HEK293 (cell line): Measurements from ENCODE around the gene HMX3.

Experiments
- CTCF ChIA-PET: fragments of 350-600 bp; formaldehyde crosslinking; extraction: SDS; loops from one replicate; lab custom pipeline; 2021; ENCODE audit warnings: antibody characterized with exemption; lab: Yijun Ruan, JAX
- POLR2A ChIA-PET: fragments of 300-600 bp; formaldehyde crosslinking; extraction: SDS; loops from one replicate; lab custom pipeline; 2020; ENCODE audit warnings: antibody characterized with exemption, inconsistent platforms; lab: Yijun Ruan, JAX
- H3K27ac ChIP-seq: fragments of 200-500 bp; sonication (Bioruptor generic); 2 replicates; pipeline ENCODE4 v1.5.1; 2014; ENCODE audit warnings: low read depth, low read length, control low read depth, inconsistent platforms; ENCODE audit errors: extremely low read depth
- H3K36me3 ChIP-seq, 2 experiments: fragments of 200-500 bp in 1 of 2; sonication (Bioruptor generic) in 1 of 2; 1 replicate in 1 of 2; 2 replicates in 1 of 2; pipeline ENCODE4 v1.5.1; 2014 to 2017; ENCODE audit warnings: inconsistent platforms in 2 of 2, low read length in 2 of 2; ENCODE audit not compliant: control insufficient read depth in 2 of 2, insufficient read depth in 1 of 2
- H3K4me1 ChIP-seq: fragments of 200-500 bp; sonication (Bioruptor generic); 2 replicates; pipeline ENCODE4 v1.5.1; 2014; ENCODE audit warnings: mild to moderate bottlenecking, low read length, inconsistent platforms; ENCODE audit not compliant: control insufficient read depth, insufficient read depth
- H3K4me3 ChIP-seq: 2 replicates; pipeline ENCODE4 v1.5.1; 2011; ENCODE audit warnings: low read depth, mild to moderate bottlenecking, control low read depth, low read length, moderate library complexity
- H3K9me3 ChIP-seq: fragments of 200-500 bp; sonication (Bioruptor generic); 2 replicates; pipeline ENCODE4 v1.5.1; 2014; ENCODE audit warnings: low read depth, low read length, inconsistent platforms; ENCODE audit not compliant: control insufficient read depth, insufficient read depth
- INSM2 ChIP-seq: fragments of 450-650 bp; formaldehyde crosslinking; IDR thresholded peaks from 2 replicates; pipeline ENCODE4 v1.5.1; 2016; ENCODE audit warnings: missing biosample characterization, missing genetic modification characterization
- KLF7 ChIP-seq: fragments of 450-650 bp; formaldehyde crosslinking; IDR thresholded peaks from 2 replicates; pipeline ENCODE4 v1.5.1; 2016; ENCODE audit warnings: missing biosample characterization, missing genetic modification characterization, borderline replicate concordance
- OSR2 ChIP-seq: fragments of 450-650 bp; formaldehyde crosslinking; IDR thresholded peaks from 2 replicates; pipeline ENCODE4 v1.5.1; 2016; ENCODE audit warnings: missing biosample characterization, missing genetic modification characterization
- PRDM1 ChIP-seq: fragments of 450-650 bp; formaldehyde crosslinking; IDR thresholded peaks from 2 replicates; pipeline ENCODE4; 2016; ENCODE audit warnings: missing biosample characterization, missing genetic modification characterization
- SALL2 ChIP-seq: fragments of 450-650 bp; formaldehyde crosslinking; IDR thresholded peaks from 2 replicates; pipeline ENCODE4 v1.5.0; 2017; ENCODE audit warnings: missing biosample characterization, mild to moderate bottlenecking, missing genetic modification characterization, borderline replicate concordance
- SCRT2 ChIP-seq: fragments of 450-650 bp; formaldehyde crosslinking; IDR thresholded peaks from 2 replicates; pipeline ENCODE4 v1.5.1; 2016; ENCODE audit warnings: missing biosample characterization, missing genetic modification characterization
- ZEB2 ChIP-seq: fragments of 450-650 bp; formaldehyde crosslinking; IDR thresholded peaks from 2 replicates; pipeline ENCODE4 v1.5.1; 2016; ENCODE audit warnings: missing biosample characterization, missing genetic modification characterization
- ZFHX2 ChIP-seq: fragments of 450-650 bp; formaldehyde crosslinking; conservative IDR thresholded peaks from 2 replicates; pipeline ENCODE4 v1.5.1; 2016; ENCODE audit warnings: missing biosample characterization, missing genetic modification characterization
- ZNF112 ChIP-seq: fragments of 450-650 bp; formaldehyde crosslinking; IDR thresholded peaks from 2 replicates; pipeline ENCODE4 v1.5.0; 2017; ENCODE audit warnings: missing biosample characterization, missing genetic modification characterization
- ZNF169 ChIP-seq: fragments of 450-650 bp; formaldehyde crosslinking; IDR thresholded peaks from 2 replicates; pipeline ENCODE4 v1.5.1; 2016; ENCODE audit warnings: missing biosample characterization, missing genetic modification characterization
- ZNF2 ChIP-seq: fragments of 450-650 bp; formaldehyde crosslinking; IDR thresholded peaks from 2 replicates; pipeline ENCODE4 v1.5.1; 2016; ENCODE audit warnings: missing biosample characterization, missing genetic modification characterization
- ZNF341 ChIP-seq: fragments of 450-650 bp; formaldehyde crosslinking; IDR thresholded peaks from 2 replicates; pipeline ENCODE4; 2016; ENCODE audit warnings: low read depth, missing biosample characterization, missing genetic modification characterization
- ZNF350 ChIP-seq: fragments of 450-650 bp; formaldehyde crosslinking; IDR thresholded peaks from 2 replicates; pipeline ENCODE4 v1.5.0; 2017; ENCODE audit warnings: missing biosample characterization, mild to moderate bottlenecking, missing genetic modification characterization
- ZNF394 ChIP-seq: fragments of 450-650 bp; formaldehyde crosslinking; IDR thresholded peaks from 2 replicates; pipeline ENCODE4 v1.5.1; 2016; ENCODE audit warnings: missing biosample characterization, missing genetic modification characterization, mild to moderate bottlenecking, moderate library complexity, borderline replicate concordance
- ZNF449 ChIP-seq: fragments of 450-650 bp; formaldehyde crosslinking; IDR thresholded peaks from 2 replicates; pipeline ENCODE4 v1.5.1; 2017; ENCODE audit warnings: missing biosample characterization, mild to moderate bottlenecking, missing genetic modification characterization, moderate library complexity
- ZNF544 ChIP-seq: fragments of 450-650 bp; formaldehyde crosslinking; IDR thresholded peaks from 2 replicates; pipeline ENCODE4 v1.5.0; 2017; ENCODE audit warnings: missing biosample characterization, missing genetic modification characterization
- ZNF596 ChIP-seq: fragments of 450-650 bp; IDR thresholded peaks from 2 replicates; pipeline ENCODE4 v1.5.0; 2018; ENCODE audit warnings: missing biosample characterization, mild to moderate bottlenecking, missing genetic modification characterization, moderate library complexity
- ZNF600 ChIP-seq: fragments of 450-650 bp; formaldehyde crosslinking; IDR thresholded peaks from 2 replicates; pipeline ENCODE4 v1.5.1; 2016; ENCODE audit warnings: missing biosample characterization, missing genetic modification characterization
- ZNF610 ChIP-seq: fragments of 450-650 bp; formaldehyde crosslinking; IDR thresholded peaks from 2 replicates; pipeline ENCODE4 v1.5.1; 2016; ENCODE audit warnings: missing biosample characterization, missing genetic modification characterization, borderline replicate concordance
- ZNF626 ChIP-seq: fragments of 450-650 bp; sonication (Bioruptor Pico); formaldehyde crosslinking; IDR thresholded peaks from 2 replicates; pipeline ENCODE4 v1.5.1; 2018; ENCODE audit warnings: missing biosample characterization, missing genetic modification characterization, inconsistent platforms
- ZNF654 ChIP-seq: fragments of 450-650 bp; formaldehyde crosslinking; IDR thresholded peaks from 2 replicates; pipeline ENCODE4 v1.5.1; 2016; ENCODE audit warnings: low read depth, missing biosample characterization, missing genetic modification characterization
- TF ChIP-seq, protein P1 (sequence below): fragments of 450-650 bp; formaldehyde crosslinking; IDR thresholded peaks from 2 replicates; pipeline ENCODE4 v1.5.1; 2017; ENCODE audit warnings: missing biosample characterization, missing genetic modification characterization
- TF ChIP-seq, protein P2 (sequence below): fragments of 450-650 bp; formaldehyde crosslinking; IDR thresholded peaks from 2 replicates; pipeline ENCODE4 v1.5.1; 2017; ENCODE audit warnings: missing biosample characterization, missing genetic modification characterization
- TF ChIP-seq, protein P3 (sequence below): fragments of 450-650 bp; formaldehyde crosslinking; IDR thresholded peaks from 2 replicates; pipeline ENCODE4 v1.5.1; 2016; ENCODE audit warnings: missing biosample characterization, missing genetic modification characterization

The HMX3 gene

DNA sequence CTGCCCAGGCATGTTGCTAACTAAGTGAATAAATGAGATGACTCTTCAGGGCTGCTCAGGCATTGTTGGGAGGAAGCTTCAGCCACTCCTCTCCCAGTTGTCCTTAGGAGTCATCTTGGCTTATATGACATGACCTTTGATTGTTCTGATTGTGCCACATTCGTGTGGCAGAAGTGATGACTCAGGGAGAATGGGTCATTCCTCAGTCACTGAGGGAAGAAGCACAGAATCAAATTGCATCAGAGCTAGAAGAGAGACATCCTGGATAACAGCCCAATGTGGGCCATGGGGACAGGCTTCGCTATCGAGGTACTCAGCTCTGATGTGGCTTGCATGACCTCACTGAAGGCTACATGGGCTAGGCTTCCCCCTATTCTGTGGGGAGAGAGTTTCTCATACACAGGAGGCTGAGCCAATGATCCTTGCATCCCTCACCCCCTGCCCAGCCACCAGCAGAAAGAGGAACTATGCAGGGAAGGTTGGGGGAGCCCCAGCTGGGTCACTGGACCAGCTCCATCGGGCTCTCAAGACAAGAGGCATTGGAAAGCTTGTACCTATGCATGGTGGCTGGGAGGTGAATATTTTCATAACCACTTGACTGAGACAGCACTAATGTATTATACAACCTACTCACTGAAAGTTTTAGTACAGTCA, 6.0 kb upstream of the HMX3 start:
- H3K9me3 ChIP-seq = no peaks in the 10 kb centered on the region
- CTCF ChIA-PET = interaction anchor here (0.6 kb wide), 1 partner anchor 86 kb away, joined by 3 read pairs; no protein-coding TSS in a partner anchor
- no peaks in the 10 kb centered on the region for H3K4me1 ChIP-seq
- TF ChIP-seq ZNF626 (tag by site-specific recombination) (no peak), INSM2 (tag by site-specific recombination) (no peak), ZNF169 (tag by site-specific recombination) (no peak), OSR2 (tag by site-specific recombination) (no peak), ZNF394 (tag by site-specific recombination) (no peak), KLF7 (tag by site-specific recombination) (no peak), ZNF610 (tag by site-specific recombination) (no peak), ZNF350 (tag by site-specific recombination) (no peak), ZNF112 (tag by site-specific recombination) (no peak), ZNF596 (tag by site-specific recombination) (no peak), ZFHX2 (tag by site-specific recombination) (no peak), SALL2 (tag by site-specific recombination) (no peak)
- TF ChIP-seq, protein P1, sequence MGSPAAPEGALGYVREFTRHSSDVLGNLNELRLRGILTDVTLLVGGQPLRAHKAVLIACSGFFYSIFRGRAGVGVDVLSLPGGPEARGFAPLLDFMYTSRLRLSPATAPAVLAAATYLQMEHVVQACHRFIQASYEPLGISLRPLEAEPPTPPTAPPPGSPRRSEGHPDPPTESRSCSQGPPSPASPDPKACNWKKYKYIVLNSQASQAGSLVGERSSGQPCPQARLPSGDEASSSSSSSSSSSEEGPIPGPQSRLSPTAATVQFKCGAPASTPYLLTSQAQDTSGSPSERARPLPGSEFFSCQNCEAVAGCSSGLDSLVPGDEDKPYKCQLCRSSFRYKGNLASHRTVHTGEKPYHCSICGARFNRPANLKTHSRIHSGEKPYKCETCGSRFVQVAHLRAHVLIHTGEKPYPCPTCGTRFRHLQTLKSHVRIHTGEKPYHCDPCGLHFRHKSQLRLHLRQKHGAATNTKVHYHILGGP (tag by site-specific recombination) = no peak
- H3K36me3 ChIP-seq = no peaks in the 10 kb centered on the region
- POLR2A ChIA-PET = interaction anchor here (1.5 kb wide), 1 partner anchor 24 kb away, joined by 6 read pairs; the partner anchor contains the start of gene BUB3
- no peak overlapping the region for H3K4me3 ChIP-seq
- no peak overlapping the region for H3K27ac ChIP-seq

GRCh38 chr10:123132576-123133477, 2.9 kb upstream of the HMX3 start:
- Histone ChIP-seq H3K4me1 (no peaks in the 10 kb centered on the region), H3K9me3 (no peaks in the 10 kb centered on the region), H3K4me3 (peak overlapping the region; percentile 16; the same call in 1 of the 2 replicates), H3K36me3 (no peaks in the 10 kb centered on the region), H3K27ac (no peak overlapping the region)
- ChIA-PET CTCF (interaction anchor here (0.6 to 4.1 kb wide), 33 partner anchors 9 to 1220 kb away, joined by 3 to 20 read pairs (median 3); partner anchors contain the start of gene BUB3), POLR2A (interaction anchor here (0.7 to 1.0 kb wide), 2 partner anchors 19 to 21 kb away, joined by 3 to 4 read pairs; partner anchors contain the start of gene BUB3)
- TF ChIP-seq, protein P2, sequence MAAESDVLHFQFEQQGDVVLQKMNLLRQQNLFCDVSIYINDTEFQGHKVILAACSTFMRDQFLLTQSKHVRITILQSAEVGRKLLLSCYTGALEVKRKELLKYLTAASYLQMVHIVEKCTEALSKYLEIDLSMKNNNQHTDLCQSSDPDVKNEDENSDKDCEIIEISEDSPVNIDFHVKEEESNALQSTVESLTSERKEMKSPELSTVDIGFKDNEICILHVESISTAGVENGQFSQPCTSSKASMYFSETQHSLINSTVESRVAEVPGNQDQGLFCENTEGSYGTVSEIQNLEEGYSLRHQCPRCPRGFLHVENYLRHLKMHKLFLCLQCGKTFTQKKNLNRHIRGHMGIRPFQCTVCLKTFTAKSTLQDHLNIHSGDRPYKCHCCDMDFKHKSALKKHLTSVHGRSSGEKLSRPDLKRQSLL (tag by site-specific recombination) = no peak
- 0 out of 2 replicates have a peak, but pooled peaks have one; percentile 15 for TF ChIP-seq ZEB2 (tag by site-specific recombination)
- no peak for TF ChIP-seq ZNF544
- peak; percentile 23; the same call in 1 of the 2 replicates for TF ChIP-seq PRDM1 (tag by site-specific recombination)
- no peak for TF ChIP-seq ZNF449 (tag by site-specific recombination)
- TF ChIP-seq, protein P3, sequence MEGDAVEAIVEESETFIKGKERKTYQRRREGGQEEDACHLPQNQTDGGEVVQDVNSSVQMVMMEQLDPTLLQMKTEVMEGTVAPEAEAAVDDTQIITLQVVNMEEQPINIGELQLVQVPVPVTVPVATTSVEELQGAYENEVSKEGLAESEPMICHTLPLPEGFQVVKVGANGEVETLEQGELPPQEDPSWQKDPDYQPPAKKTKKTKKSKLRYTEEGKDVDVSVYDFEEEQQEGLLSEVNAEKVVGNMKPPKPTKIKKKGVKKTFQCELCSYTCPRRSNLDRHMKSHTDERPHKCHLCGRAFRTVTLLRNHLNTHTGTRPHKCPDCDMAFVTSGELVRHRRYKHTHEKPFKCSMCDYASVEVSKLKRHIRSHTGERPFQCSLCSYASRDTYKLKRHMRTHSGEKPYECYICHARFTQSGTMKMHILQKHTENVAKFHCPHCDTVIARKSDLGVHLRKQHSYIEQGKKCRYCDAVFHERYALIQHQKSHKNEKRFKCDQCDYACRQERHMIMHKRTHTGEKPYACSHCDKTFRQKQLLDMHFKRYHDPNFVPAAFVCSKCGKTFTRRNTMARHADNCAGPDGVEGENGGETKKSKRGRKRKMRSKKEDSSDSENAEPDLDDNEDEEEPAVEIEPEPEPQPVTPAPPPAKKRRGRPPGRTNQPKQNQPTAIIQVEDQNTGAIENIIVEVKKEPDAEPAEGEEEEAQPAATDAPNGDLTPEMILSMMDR (tag by site-specific recombination) = peak; percentile 85
- 0 out of 2 replicates have a peak, but pooled peaks have one; percentile 46 for TF ChIP-seq ZNF341 (tag by site-specific recombination)
- TF ChIP-seq SCRT2 (tag by site-specific recombination) = no peak
- peak; percentile 66 for TF ChIP-seq ZNF2 (tag by site-specific recombination)
- TF ChIP-seq ZNF600 (tag by site-specific recombination) = peak; percentile 81
- TF ChIP-seq ZNF654 (tag by site-specific recombination) = peak; percentile 90
- TF ChIP-seq SALL2 (tag by site-specific recombination) = no peak
